Osteocyte (in vitro differentiated cells): ENCODE data around the gene PDLIM5. TPM values are rescaled to one million over a fixed set of nuclear protein-coding genes. Genes with fewer than 3 reads are reported as not detected.

Experiments
- DNase-seq: peaks from one replicate; pipeline ENCODE4 v3.0.0; 2021; ENCODE audit warnings: mixed read lengths; ENCODE audit not compliant: unreplicated experiment; ENCODE audit errors: extremely low spot score
- H3K27ac Mint-ChIP-seq: one replicate; pipeline ENCODE4 v1.8.0; 2021; ENCODE audit warnings: mild to moderate bottlenecking, mixed read lengths; ENCODE audit not compliant: unreplicated experiment
- H3K27me3 Mint-ChIP-seq: one replicate; pipeline ENCODE4 v1.8.0; 2021; ENCODE audit warnings: mixed read lengths; ENCODE audit not compliant: unreplicated experiment
- H3K36me3 Mint-ChIP-seq: one replicate; pipeline ENCODE4 v1.8.0; 2021; ENCODE audit warnings: mixed read lengths; ENCODE audit not compliant: unreplicated experiment
- H3K4me1 Mint-ChIP-seq: one replicate; pipeline ENCODE4 v1.8.0; 2021; ENCODE audit warnings: mixed read lengths; ENCODE audit not compliant: unreplicated experiment
- H3K4me3 Mint-ChIP-seq: one replicate; pipeline ENCODE4 v1.8.0; 2021; ENCODE audit warnings: mild to moderate bottlenecking, moderate library complexity, mixed read lengths; ENCODE audit not compliant: unreplicated experiment
- H3K9me3 Mint-ChIP-seq: one replicate; pipeline ENCODE4 v1.8.0; 2021; ENCODE audit warnings: mixed read lengths; ENCODE audit not compliant: unreplicated experiment
- CTCF ChIP-seq: fragments of 200-600 bp; sonication (generic); IDR thresholded peaks from 2 replicates; pipeline ENCODE4 v1.5.0; 2021; ENCODE audit warnings: antibody characterized with exemption, mild to moderate bottlenecking, moderate library complexity
- total RNA-seq: library from RNA; stranded (reverse); gene quantifications from 2 replicates; pipeline ENCODE4 v1.2.1, GENCODE V29; 2021

The PDLIM5 gene
- total RNA-seq, 1 donor from 2014 or later, result 324 TPM

GRCh38 chr4:94479358-94480141 is 27.8 kb downstream of the PDLIM5 start:
- H3K27me3 Mint-ChIP-seq, result no peaks in the 10 kb centered on the region
- no peaks in the 10 kb centered on the region for H3K9me3 Mint-ChIP-seq
- DNase-seq, result no peak
- TF ChIP-seq CTCF, result no peak
- H3K4me1 Mint-ChIP-seq, result peaks cover 77% of the 10 kb centered on the region
- no peak overlapping the region for H3K4me3 Mint-ChIP-seq
- H3K27ac Mint-ChIP-seq, result peak overlapping the region; percentile 89
- H3K36me3 Mint-ChIP-seq, result peaks cover 16% of the 10 kb centered on the region

- peaks cover 18% of the 10 kb centered on the region for H3K36me3 Mint-ChIP-seq
- DNase-seq, result no peak
- H3K4me3 Mint-ChIP-seq, result no peak overlapping the region
- peak overlapping the region; percentile 89 for H3K27ac Mint-ChIP-seq
- H3K4me1 Mint-ChIP-seq, result peaks cover 81% of the 10 kb centered on the region
- no peaks in the 10 kb centered on the region for H3K9me3 Mint-ChIP-seq
- no peaks in the 10 kb centered on the region for H3K27me3 Mint-ChIP-seq
- no peak for TF ChIP-seq CTCF
Measured at GRCh38 chr4:94480362-94480951, 28.7 kb downstream of the PDLIM5 start.

- Mint-ChIP-seq H3K9me3 (no peaks in the 10 kb centered on the region), H3K36me3 (peaks cover 15% of the 10 kb centered on the region), H3K27ac (peak overlapping the region; percentile 21), H3K4me3 (no peak overlapping the region), H3K27me3 (no peaks in the 10 kb centered on the region), H3K4me1 (peaks cover 86% of the 10 kb centered on the region)
- DNase-seq, result no peak
- TF ChIP-seq CTCF, result no peak
Measured at GRCh38 chr4:94483895-94484294, 32.2 kb downstream of the PDLIM5 start.

GRCh38 chr4:94484818-94485217 is 33.1 kb downstream of the PDLIM5 start:
- Mint-ChIP-seq H3K9me3 (no peaks in the 10 kb centered on the region), H3K4me3 (no peak overlapping the region), H3K36me3 (peaks cover 7% of the 10 kb centered on the region), H3K27me3 (no peaks in the 10 kb centered on the region), H3K4me1 (peaks cover 84% of the 10 kb centered on the region), H3K27ac (peak overlapping the region; percentile 63)
- DNase-seq, result no peak
- no peak for TF ChIP-seq CTCF

- no peak overlapping the region for H3K4me3 Mint-ChIP-seq
- H3K27ac Mint-ChIP-seq, result peak overlapping the region; percentile 85
- no peaks in the 10 kb centered on the region for H3K9me3 Mint-ChIP-seq
- H3K27me3 Mint-ChIP-seq, result no peaks in the 10 kb centered on the region
- H3K36me3 Mint-ChIP-seq, result peaks cover 6% of the 10 kb centered on the region
- TF ChIP-seq CTCF, result no peak
- DNase-seq, result no peak
- peaks cover 80% of the 10 kb centered on the region for H3K4me1 Mint-ChIP-seq
Measured at GRCh38 chr4:94486372-94486801, 34.6 kb downstream of the PDLIM5 start.
